ENCODE results near the gene BUD31.

BUD31 gene

DNA sequence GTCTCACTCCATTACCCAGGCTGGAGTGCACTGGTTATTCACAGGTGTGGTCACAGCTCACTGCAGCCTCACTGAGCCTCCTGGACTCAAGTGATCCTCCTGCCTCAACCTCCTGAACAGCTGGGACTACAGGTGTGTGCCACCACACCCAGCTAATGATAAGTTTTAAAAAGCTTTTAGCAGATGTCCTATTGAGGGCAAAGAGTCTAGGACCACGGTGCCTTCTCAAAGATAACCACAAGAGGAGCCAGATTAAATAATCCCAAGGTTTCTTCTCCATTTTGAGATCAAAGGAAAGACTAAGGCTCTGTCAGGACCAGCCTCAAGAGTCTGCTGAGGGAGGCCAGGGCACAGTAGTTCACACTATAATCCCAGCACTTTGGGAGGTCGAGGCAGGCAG is 52.5 kb downstream of the BUD31 start:
- in situ Hi-C loops (cut with HindIII; ENCODE audit: low sequenced_read_pairs), result no loop called here

DNA sequence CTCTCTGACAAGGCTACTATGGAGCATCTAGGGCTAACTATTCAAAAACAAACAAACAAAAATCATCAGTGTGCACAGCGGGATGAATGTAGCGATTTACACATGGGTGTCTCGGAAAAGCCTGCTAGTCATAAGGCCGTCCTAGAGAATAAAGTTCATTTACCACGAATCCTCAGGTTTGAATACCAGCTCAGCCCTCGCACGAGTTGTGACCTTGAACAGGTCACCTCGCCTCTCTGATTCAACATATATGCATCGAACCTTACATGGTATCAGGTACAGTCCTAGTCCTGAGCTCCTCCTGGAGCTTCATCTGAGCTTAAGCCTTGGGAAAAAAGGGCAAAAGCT is 56.6 kb downstream of the BUD31 start:
- in situ Hi-C loops (cut with HindIII; ENCODE audit: low sequenced_read_pairs), result no loop called here

DNA sequence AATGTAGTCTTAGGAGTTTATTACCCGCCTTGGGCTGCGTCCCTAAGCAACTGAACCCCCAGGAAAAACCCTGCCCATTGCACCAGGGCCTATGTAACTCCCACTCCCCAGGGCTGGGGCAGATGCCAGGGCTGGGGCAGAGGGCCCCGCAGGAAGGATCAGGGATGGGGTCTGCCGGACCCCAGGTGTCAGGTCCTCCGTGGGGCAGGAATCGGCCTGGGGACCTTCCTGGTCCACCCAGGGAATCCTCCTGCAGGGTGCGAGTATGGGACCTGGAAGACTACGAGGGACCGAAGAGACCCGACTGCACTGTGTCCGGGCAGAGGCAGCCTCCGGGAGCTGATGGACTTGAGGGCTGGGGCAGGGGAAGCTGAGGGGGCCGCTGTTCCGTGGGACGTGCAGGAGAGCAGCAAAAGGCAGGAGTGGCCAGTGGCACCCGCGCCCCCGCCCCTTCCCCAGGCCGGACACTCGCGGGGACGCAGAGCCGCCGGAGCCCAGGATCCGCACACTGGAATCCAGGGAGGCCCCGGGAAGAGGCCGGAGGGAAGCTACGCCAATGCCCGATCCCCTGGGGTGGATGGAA is 59.7 kb downstream of the BUD31 start:
- in situ Hi-C loops (cut with HindIII; ENCODE audit: low sequenced_read_pairs), result no loop called here

Data from DLD1 (cell line).